ENCODE data around the gene HOXB3.
A peak's percentile ranks its signal among the peaks of the same experiment; 100 is the strongest.

The HOXB3 gene

DNA sequence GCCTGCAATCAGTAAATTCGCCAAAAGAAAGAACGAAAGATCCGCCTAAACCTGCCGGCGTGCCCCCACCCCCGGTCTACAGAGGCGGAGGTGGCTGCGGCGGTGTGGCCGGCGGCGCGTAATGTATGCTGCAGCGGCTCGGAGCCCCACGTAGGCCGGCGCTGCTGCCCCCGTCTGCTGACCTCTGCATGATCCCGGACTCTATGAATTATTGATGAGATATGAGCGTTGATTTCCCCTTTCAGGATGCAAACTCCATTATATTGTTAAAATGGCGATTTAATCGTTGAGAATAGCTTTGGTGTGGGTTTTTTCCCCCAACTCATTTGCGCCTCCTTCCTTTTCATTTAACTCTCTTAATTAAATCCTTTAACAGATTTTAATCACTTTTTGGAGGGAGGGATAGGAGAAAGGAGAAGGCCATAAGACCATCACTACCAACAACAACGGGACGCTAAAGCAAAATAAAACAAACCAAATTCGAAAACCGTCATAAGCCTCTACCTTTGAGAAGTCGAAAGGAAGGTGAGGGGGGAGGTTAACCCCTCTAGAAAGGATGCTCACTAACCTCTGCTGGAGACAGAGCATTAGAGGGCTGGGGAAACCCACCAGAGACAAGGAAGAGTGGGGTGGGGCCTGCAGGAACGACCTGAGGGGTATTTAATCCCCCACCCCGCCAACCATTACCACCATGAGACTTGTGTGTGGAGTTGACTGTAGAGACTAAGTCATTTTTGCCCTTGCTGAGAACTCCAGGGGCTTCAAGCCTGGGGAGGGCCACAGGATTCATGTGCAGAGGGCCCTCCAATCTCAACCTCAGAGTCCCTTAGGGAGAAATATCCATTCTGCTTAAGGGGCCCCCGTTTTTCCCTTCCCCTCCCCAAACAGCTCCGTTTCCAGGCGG, 3.4 kb downstream of the HOXB3 start:
- Histone ChIP-seq H3K4me1 (ENCODE audit: insufficient read depth, low read length) (peaks cover 56% of the 10 kb centered on the region), H3K36me3 (ENCODE audit: insufficient read depth, low read length) (no peaks in the 10 kb centered on the region), H3K27ac (ENCODE audit: low read depth, low read length) (peak overlapping the region; percentile 96), H3K27me3 (ENCODE audit: control insufficient read depth in 1 of 2, insufficient read depth in 2 of 2, low read length in 2 of 2) (peaks cover 0 to 3% of the 10 kb centered on the region in 2 donors), H3K4me3 (ENCODE audit: low read depth in 1 of 2, low read length in 2 of 2) (peak overlapping the region; percentile 47 to 97), H3K9me3 (ENCODE audit: low read length) (no peaks in the 10 kb centered on the region), H3K9ac (ENCODE audit: low read length) (peak overlapping the region; percentile 95)

DNA sequence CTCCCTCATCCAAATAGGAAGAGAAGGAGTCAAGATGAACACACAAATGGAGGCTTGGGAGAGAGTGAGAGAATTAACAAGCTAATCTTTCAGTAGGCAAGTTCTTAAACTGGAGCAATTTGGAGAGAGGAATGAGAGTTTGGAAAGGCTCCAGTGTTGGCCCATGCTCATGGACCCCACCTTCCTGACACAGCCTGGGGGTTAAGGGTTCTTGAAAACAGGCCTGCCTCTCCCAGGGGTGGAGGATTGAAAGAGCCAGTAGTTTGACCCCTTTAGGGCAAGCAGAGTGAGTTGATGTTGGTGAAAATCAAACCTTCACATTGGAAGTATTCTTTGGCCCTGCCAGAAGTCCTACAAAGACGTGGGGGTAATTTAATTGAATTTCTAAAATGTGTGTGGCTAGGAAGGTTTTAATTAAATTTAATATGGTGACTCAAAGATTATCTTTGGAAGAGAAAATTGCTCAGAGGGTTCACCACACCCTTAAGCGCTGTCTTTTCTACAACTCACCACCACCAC, 5.8 kb downstream of the HOXB3 start:
- Histone ChIP-seq H3K27ac (ENCODE audit: low read depth, low read length) (peak overlapping the region; percentile 96), H3K4me1 (ENCODE audit: insufficient read depth, low read length) (peaks cover 56% of the 10 kb centered on the region), H3K27me3 (ENCODE audit: control insufficient read depth in 1 of 2, insufficient read depth in 2 of 2, low read length in 2 of 2) (no peaks in the 10 kb centered on the region), H3K9me3 (ENCODE audit: low read length) (no peaks in the 10 kb centered on the region), H3K9ac (ENCODE audit: low read length) (peak overlapping the region; percentile 41), H3K4me3 (ENCODE audit: low read depth in 1 of 2, low read length in 2 of 2) (peak overlapping the region in 1 of 2 donors; percentile 97), H3K36me3 (ENCODE audit: insufficient read depth, low read length) (no peaks in the 10 kb centered on the region)

DNA sequence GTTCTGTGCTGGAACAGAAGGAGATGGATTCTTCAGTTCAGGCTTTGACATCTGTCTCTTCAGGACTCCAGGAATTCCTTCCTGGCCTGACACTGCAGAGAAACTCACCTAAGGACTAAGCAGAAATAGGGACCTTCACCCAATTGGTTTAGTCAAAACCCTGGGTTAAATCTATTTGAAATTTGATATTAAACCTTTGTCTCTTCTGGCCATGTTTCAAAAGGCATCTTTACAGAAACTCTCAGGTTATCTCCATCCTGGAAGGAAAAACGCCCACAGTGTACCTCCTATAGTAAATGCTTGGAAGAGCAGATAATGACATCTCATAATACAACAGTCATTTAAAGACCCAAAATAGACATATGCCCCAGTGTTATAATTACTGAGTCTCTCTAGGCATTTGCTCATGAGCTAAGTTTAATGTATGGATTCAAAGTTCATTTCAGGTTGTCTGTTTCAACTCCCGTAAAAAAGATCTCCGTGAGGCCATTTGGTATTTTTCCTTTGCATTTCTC, 6.3 kb downstream of the HOXB3 start:
- H3K36me3 ChIP-seq (ENCODE audit: insufficient read depth, low read length), result no peaks in the 10 kb centered on the region
- H3K27ac ChIP-seq (ENCODE audit: low read depth, low read length), result peak overlapping the region; percentile 96
- H3K4me1 ChIP-seq (ENCODE audit: insufficient read depth, low read length), result peaks cover 58% of the 10 kb centered on the region
- H3K9ac ChIP-seq (ENCODE audit: low read length), result peak overlapping the region; percentile 41
- H3K9me3 ChIP-seq (ENCODE audit: low read length), result no peaks in the 10 kb centered on the region
- no peaks in the 10 kb centered on the region for H3K27me3 ChIP-seq (ENCODE audit: control insufficient read depth in 1 of 2, insufficient read depth in 2 of 2, low read length in 2 of 2)
- H3K4me3 ChIP-seq (ENCODE audit: low read depth in 1 of 2, low read length in 2 of 2), result peak overlapping the region in 1 of 2 donors; percentile 97

DNA sequence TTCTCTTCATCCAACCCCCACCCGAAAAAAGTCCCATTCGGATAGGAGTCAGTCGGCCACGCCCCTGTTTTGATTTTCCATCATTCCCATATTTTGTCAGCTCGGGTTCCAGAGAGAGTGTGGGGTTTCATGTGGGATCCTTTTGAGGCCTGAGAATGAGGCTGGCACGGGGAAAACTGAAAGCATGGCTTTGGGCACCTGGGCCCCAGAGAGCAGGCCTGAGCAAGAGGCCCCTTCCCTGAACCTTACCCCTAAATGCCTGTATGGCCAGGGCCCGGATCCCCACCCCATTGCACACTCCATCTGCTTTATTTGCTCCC, 7.3 kb downstream of the HOXB3 start:
- peak overlapping the region; percentile 90 for H3K9ac ChIP-seq (ENCODE audit: low read length)
- peak overlapping the region; percentile 18 to 97 for H3K4me3 ChIP-seq (ENCODE audit: low read depth in 1 of 2, low read length in 2 of 2)
- peaks cover 53% of the 10 kb centered on the region for H3K4me1 ChIP-seq (ENCODE audit: insufficient read depth, low read length)
- peak overlapping the region; percentile 94 for H3K27ac ChIP-seq (ENCODE audit: low read depth, low read length)
- H3K9me3 ChIP-seq (ENCODE audit: low read length), result no peaks in the 10 kb centered on the region
- no peaks in the 10 kb centered on the region for H3K36me3 ChIP-seq (ENCODE audit: insufficient read depth, low read length)
- no peaks in the 10 kb centered on the region for H3K27me3 ChIP-seq (ENCODE audit: control insufficient read depth in 1 of 2, insufficient read depth in 2 of 2, low read length in 2 of 2)

DNA sequence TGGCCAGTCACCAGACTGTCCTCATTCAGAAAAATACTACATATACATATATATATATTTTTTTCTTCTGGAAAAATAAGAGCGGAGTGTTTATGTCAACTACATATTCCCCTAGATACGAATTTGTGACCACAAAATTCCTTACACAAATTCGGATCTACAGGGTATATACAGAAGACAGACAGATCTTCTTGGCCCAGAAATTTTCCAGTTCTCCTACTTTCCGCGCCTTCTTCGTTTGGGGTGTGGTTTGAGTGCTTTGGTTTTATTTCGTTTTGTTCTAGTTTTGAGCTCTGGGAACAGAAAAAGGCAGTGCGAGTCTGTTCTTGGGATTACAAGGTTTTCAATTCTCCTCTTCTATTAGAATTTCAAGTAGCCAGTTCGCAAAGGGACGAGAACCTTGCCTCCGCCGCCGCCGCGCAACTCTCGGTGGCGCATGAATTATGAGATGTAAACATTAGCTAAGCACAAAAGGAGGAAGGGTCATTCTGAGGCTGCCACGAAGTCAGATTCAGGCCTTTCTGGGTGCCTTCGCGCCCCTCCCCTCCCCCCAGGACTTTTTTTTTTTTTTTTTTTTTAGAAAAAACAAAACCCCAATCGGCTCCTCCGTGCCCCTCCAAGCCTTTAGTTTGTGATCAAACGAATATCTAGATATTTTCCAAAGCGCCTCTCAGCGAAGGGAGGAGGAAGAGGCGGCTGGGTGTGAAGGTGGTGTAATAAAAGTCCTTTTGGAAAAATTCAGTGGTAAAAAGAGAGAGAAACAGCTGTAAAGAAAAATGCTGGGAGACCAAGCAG, 10.1 kb downstream of the HOXB3 start:
- Histone ChIP-seq H3K4me1 (ENCODE audit: insufficient read depth, low read length) (peaks cover 52% of the 10 kb centered on the region), H3K27me3 (ENCODE audit: control insufficient read depth in 1 of 2, insufficient read depth in 2 of 2, low read length in 2 of 2) (no peaks in the 10 kb centered on the region), H3K36me3 (ENCODE audit: insufficient read depth, low read length) (peaks cover 4% of the 10 kb centered on the region), H3K27ac (ENCODE audit: low read depth, low read length) (peak overlapping the region; percentile 94), H3K4me3 (ENCODE audit: low read depth in 1 of 2, low read length in 2 of 2) (peak overlapping the region; percentile 44 to 97), H3K9me3 (ENCODE audit: low read length) (no peaks in the 10 kb centered on the region), H3K9ac (ENCODE audit: low read length) (peak overlapping the region; percentile 90)

DNA sequence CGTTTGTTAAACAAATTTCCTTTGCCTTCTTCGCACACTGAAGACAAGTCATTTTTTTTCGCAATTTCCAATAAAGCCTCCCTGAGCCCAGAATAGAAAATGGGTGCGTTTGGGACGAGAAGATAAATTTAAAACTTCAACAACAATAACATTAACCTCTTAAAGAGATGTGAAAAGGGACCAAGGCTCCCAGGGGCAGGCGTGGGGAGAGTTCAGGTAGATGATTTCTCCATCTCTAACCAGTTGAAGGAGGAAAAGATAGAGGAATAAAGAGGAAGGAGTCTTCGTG, 10.6 kb downstream of the HOXB3 start:
- no peaks in the 10 kb centered on the region for H3K9me3 ChIP-seq (ENCODE audit: low read length)
- peak overlapping the region; percentile 94 for H3K27ac ChIP-seq (ENCODE audit: low read depth, low read length)
- peak overlapping the region; percentile 44 to 73 for H3K4me3 ChIP-seq (ENCODE audit: low read depth in 1 of 2, low read length in 2 of 2)
- H3K4me1 ChIP-seq (ENCODE audit: insufficient read depth, low read length), result peaks cover 56% of the 10 kb centered on the region
- no peaks in the 10 kb centered on the region for H3K27me3 ChIP-seq (ENCODE audit: control insufficient read depth in 1 of 2, insufficient read depth in 2 of 2, low read length in 2 of 2)
- H3K36me3 ChIP-seq (ENCODE audit: insufficient read depth, low read length), result peaks cover 4% of the 10 kb centered on the region
- H3K9ac ChIP-seq (ENCODE audit: low read length), result peak overlapping the region; percentile 82

DNA sequence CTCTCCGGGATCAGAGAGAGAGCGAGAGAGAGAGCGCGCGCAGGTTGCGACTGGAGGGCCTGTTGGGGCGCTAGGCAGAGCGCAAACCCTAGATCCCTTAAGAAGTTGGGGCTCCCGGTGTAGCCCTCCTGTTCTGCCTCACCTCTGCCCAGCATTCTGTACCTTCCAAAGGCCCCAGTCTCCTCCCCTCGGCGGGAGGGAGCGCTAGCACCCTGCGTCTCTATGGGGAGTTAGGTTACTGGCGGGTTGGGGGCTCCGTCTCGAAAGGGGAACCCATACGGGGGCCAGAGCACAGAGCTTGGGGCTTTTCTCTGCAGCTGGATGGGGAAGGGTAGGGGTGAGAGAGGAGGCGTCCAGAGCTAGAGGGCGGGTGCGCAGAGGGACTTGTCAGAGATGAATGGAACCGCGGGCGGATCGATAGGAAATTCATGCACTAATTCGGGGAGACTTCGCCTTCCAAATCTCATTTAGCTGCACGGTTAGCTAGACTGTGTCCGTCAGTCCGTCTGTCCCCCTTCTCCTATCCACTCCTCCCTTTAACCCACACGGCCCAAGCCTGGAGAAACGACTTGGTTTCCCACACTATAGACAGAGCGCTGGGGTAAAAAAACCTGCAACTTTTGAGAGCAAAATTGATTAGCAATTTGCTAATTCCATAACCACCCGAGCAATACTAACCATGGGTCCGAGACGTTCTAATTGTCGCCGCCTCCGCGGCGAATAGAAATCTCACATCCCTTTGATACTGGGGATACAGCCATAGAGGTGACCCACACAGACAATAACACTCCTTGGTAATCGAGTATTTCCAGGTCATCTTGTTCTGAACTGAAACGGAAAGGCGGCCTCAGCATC, 11.2 kb downstream of the HOXB3 start:
- Histone ChIP-seq H3K27me3 (ENCODE audit: control insufficient read depth in 1 of 2, insufficient read depth in 2 of 2, low read length in 2 of 2) (no peaks in the 10 kb centered on the region), H3K4me3 (ENCODE audit: low read depth in 1 of 2, low read length in 2 of 2) (peak overlapping the region; percentile 44 to 73), H3K36me3 (ENCODE audit: insufficient read depth, low read length) (peaks cover 4% of the 10 kb centered on the region), H3K9me3 (ENCODE audit: low read length) (no peaks in the 10 kb centered on the region), H3K27ac (ENCODE audit: low read depth, low read length) (peak overlapping the region; percentile 94), H3K4me1 (ENCODE audit: insufficient read depth, low read length) (peaks cover 56% of the 10 kb centered on the region), H3K9ac (ENCODE audit: low read length) (peak overlapping the region; percentile 82)

DNA sequence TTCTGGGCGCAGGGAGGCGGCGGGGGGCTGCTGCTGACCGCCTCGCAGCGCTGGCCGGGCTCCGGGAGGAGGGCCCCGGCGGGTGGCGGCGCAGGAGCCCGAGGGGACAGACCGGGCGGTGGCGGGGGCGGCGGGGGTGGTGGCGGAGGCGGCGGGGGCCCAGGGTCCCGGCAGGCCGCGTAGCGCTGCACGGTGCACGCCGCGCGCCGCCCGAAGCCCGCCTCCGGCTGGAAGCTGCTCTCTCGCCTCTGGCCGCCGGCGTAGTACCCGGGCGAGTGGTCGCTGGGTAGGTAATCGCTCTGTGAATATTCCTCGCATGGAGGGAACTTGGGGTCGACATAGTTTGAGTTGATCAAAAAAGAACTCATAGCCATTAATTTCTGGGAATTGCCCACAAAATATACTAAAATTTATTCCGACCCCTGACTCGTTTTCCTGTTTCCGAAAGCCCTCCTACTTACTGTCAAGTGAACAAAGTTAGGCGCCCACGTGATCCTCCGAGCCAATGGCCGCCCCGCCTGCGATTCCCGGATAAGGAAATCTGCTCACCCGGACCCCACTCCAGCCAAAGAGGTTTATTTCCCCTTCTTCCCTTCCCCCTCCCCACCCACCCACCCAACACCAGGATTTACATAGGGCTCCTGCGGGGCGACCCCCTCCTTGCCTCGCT, 12.0 kb downstream of the HOXB3 start, which contains the start of gene HOXB4:
TSS of gene HOXB4 (minus strand) at position 405 of the 670 bp plus-strand sequence. CDS start at position 374, 31 bp downstream.
- H3K36me3 ChIP-seq (ENCODE audit: insufficient read depth, low read length), result peaks cover 4% of the 10 kb centered on the region
- peaks cover 54% of the 10 kb centered on the region for H3K4me1 ChIP-seq (ENCODE audit: insufficient read depth, low read length)
- H3K9ac ChIP-seq (ENCODE audit: low read length), result peak within 1 kb of the TSS; percentile 82
- H3K27ac ChIP-seq (ENCODE audit: low read depth, low read length), result peak within 1 kb of the TSS; percentile 94
- no peaks in the 10 kb centered on the region for H3K9me3 ChIP-seq (ENCODE audit: low read length)
- H3K27me3 ChIP-seq (ENCODE audit: control insufficient read depth in 1 of 2, insufficient read depth in 2 of 2, low read length in 2 of 2), result no peaks in the 10 kb centered on the region
- peak within 1 kb of the TSS; percentile 54 to 73 for H3K4me3 ChIP-seq (ENCODE audit: low read depth in 1 of 2, low read length in 2 of 2)

DNA sequence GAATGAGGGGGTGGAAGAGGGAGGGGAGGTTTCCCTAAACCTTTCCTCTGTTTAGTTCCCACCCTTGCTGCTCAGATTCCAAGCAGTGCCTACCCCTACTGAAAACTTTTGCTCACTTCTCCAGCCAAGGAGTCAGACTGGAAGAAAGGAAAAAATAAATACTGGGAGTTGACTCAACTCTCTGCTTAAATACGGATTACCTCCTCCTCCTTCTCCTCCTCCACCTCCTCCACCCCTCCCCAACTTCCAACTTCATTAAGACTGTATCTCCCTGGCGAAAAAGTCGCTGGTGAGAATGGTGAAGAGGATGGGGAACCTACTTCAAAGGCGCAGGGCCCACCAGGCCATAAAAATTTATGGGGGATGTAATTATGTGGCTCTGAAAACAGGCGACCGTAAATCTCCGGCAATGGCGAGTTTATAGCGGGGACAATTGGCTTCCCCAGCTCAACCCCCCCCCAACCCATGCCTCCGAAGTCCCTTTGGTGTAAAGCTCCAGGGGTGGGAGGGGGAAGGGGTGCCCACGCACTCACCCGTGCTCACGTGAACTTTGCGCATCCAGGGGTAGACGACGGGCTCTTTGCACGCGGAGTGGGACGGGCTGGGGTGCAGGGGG, 12.6 kb downstream of the HOXB3 start:
- H3K4me1 ChIP-seq (ENCODE audit: insufficient read depth, low read length), result peaks cover 56% of the 10 kb centered on the region
- peaks cover 4% of the 10 kb centered on the region for H3K36me3 ChIP-seq (ENCODE audit: insufficient read depth, low read length)
- H3K9me3 ChIP-seq (ENCODE audit: low read length), result no peaks in the 10 kb centered on the region
- H3K9ac ChIP-seq (ENCODE audit: low read length), result peak overlapping the region; percentile 69
- H3K4me3 ChIP-seq (ENCODE audit: low read depth in 1 of 2, low read length in 2 of 2), result peak overlapping the region; percentile 47 to 73
- H3K27ac ChIP-seq (ENCODE audit: low read depth, low read length), result peak overlapping the region; percentile 91
- no peaks in the 10 kb centered on the region for H3K27me3 ChIP-seq (ENCODE audit: control insufficient read depth in 1 of 2, insufficient read depth in 2 of 2, low read length in 2 of 2)

Measured in muscle layer of colon (tissue), 2 donors.